ENCODE data around the gene PPP1R26. TPM values are rescaled to one million over a fixed set of nuclear protein-coding genes. Genes with fewer than 3 reads are reported as not detected.

PPP1R26 gene
- total and polyA plus RNA-seq, 2 of the 13 experiments (the other 11 are each of a cell fraction or from before 2014, with no cell fraction given): 8.6 to 11.6 TPM

DNA sequence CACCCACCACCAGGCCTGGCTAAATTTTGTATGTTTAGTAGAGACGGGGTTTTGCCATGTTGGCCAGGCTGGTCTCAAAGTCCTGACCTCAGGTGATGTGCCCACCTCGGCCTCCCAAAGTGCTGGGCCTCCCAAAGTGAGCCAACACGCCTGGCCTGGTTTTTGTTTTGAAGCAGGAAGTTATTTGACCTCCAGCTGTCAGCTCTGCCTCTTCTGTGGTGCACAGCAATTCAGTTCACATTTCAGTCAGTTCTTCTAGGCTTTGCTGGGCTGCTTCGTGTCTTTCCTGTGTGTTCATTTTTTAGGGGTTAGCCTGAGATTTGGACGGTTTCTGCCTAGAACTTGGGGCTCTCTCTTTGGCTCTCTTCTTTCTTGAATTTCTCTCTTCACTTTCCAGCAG, 50.6 kb downstream of the PPP1R26 start:
- no peaks in the 10 kb centered on the region for H4K20me1 ChIP-seq (ENCODE audit: insufficient read depth, low read length)
- no peaks in the 10 kb centered on the region for H3K36me3 ChIP-seq (replicated peaks in 1 of 2; ENCODE audit: control insufficient read depth in 1 of 2, insufficient read depth in 2 of 2, low read length in 2 of 2)
- ATAC-seq (no peak), DNase-seq (ENCODE audit: low spot score) (no peak), FAIRE-seq (no peak)
- POLR2A ChIA-PET: no interaction called here
- intact Hi-C loops (cut with micrococcal nuclease; ENCODE audit: unreplicated experiment): no loop called here
- H3K4me1 ChIP-seq (ENCODE audit: insufficient read depth, low read length): no peaks in the 10 kb centered on the region; the same call in 1 of the 2 replicates
- CTCF ChIA-PET (ENCODE audit: low intra/inter-chr PET ratio, low total read pairs): no interaction called here
- H3K27me3 ChIP-seq (ENCODE audit: control insufficient read depth in 1 of 2, insufficient read depth in 2 of 2, low read length in 2 of 2): peaks cover 0 to 38% of the 10 kb centered on the region in 2 experiments; a peak in 3 of 5 replicates
- H3K4me3 ChIP-seq (replicated peaks in 1 of 3; ENCODE audit: insufficient read depth in 1 of 3, low read depth in 2 of 3, low read length in 3 of 3): no peak overlapping the region
- 0% methylated on average over 2 of the region's 5 CpGs for WGBS (ENCODE audit: low lambda C conversion rate)
- H3K79me2 ChIP-seq (ENCODE audit: insufficient read depth, low read length): no peaks in the 10 kb centered on the region
- BruUV-seq (replicated peaks): no TSS peak
- in situ Hi-C loops (cut with HindIII; ENCODE audit: extremely low pct_ligation_motif_present, low pct_unique_long_range_greater_than_20kb): no loop called here
- no peak overlapping the region for H3K9ac ChIP-seq (ENCODE audit: insufficient read depth, low read depth, low read length)
- H3K27ac ChIP-seq (ENCODE audit: extremely low read length, insufficient read depth, low read length): no peak overlapping the region
- TF ChIP-seq, protein P1, sequence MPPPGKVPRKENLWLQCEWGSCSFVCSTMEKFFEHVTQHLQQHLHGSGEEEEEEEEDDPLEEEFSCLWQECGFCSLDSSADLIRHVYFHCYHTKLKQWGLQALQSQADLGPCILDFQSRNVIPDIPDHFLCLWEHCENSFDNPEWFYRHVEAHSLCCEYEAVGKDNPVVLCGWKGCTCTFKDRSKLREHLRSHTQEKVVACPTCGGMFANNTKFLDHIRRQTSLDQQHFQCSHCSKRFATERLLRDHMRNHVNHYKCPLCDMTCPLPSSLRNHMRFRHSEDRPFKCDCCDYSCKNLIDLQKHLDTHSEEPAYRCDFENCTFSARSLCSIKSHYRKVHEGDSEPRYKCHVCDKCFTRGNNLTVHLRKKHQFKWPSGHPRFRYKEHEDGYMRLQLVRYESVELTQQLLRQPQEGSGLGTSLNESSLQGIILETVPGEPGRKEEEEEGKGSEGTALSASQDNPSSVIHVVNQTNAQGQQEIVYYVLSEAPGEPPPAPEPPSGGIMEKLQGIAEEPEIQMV (CRISPR knock-in tag; IDR thresholded peaks at IDR 0.05; ENCODE audit: low read depth): no peak
- no peak for TF ChIP-seq ZMYM4 (CRISPR knock-in tag; IDR thresholded peaks at IDR 0.05)
- H3K9me3 ChIP-seq (ENCODE audit: low read length): no peaks in the 10 kb centered on the region
- no peak overlapping the region for H2AFZ ChIP-seq (ENCODE audit: low read length)
- no peak overlapping the region for H3K4me2 ChIP-seq (ENCODE audit: low read depth, low read length)

- ChIA-PET POLR2A (no interaction called here), CTCF (ENCODE audit: low intra/inter-chr PET ratio, low total read pairs) (no interaction called here)
- Histone ChIP-seq H3K27me3 (ENCODE audit: control insufficient read depth in 1 of 2, insufficient read depth in 2 of 2, low read length in 2 of 2) (peaks cover 0 to 33% of the 10 kb centered on the region in 2 experiments; a peak in 3 of 5 replicates), H3K9ac (ENCODE audit: insufficient read depth, low read depth, low read length) (no peak overlapping the region), H3K4me1 (ENCODE audit: insufficient read depth, low read length) (no peaks in the 10 kb centered on the region; the same call in 1 of the 2 replicates), H3K4me3 (replicated peaks in 1 of 3; ENCODE audit: insufficient read depth in 1 of 3, low read depth in 2 of 3, low read length in 3 of 3) (no peak overlapping the region), H3K36me3 (replicated peaks in 1 of 2; ENCODE audit: control insufficient read depth in 1 of 2, insufficient read depth in 2 of 2, low read length in 2 of 2) (no peaks in the 10 kb centered on the region), H3K9me3 (ENCODE audit: low read length) (no peaks in the 10 kb centered on the region), H3K79me2 (ENCODE audit: insufficient read depth, low read length) (no peaks in the 10 kb centered on the region), H3K4me2 (ENCODE audit: low read depth, low read length) (no peak overlapping the region), H3K27ac (ENCODE audit: extremely low read length, insufficient read depth, low read length) (no peak overlapping the region), H4K20me1 (ENCODE audit: insufficient read depth, low read length) (no peaks in the 10 kb centered on the region), H2AFZ (ENCODE audit: low read length) (no peak overlapping the region)
- no TSS peak for BruUV-seq (replicated peaks)
- intact Hi-C loops (cut with micrococcal nuclease; ENCODE audit: unreplicated experiment) (no loop called here), in situ Hi-C loops (cut with HindIII; ENCODE audit: extremely low pct_ligation_motif_present, low pct_unique_long_range_greater_than_20kb) (no loop called here)
- TF ChIP-seq, protein P2, sequence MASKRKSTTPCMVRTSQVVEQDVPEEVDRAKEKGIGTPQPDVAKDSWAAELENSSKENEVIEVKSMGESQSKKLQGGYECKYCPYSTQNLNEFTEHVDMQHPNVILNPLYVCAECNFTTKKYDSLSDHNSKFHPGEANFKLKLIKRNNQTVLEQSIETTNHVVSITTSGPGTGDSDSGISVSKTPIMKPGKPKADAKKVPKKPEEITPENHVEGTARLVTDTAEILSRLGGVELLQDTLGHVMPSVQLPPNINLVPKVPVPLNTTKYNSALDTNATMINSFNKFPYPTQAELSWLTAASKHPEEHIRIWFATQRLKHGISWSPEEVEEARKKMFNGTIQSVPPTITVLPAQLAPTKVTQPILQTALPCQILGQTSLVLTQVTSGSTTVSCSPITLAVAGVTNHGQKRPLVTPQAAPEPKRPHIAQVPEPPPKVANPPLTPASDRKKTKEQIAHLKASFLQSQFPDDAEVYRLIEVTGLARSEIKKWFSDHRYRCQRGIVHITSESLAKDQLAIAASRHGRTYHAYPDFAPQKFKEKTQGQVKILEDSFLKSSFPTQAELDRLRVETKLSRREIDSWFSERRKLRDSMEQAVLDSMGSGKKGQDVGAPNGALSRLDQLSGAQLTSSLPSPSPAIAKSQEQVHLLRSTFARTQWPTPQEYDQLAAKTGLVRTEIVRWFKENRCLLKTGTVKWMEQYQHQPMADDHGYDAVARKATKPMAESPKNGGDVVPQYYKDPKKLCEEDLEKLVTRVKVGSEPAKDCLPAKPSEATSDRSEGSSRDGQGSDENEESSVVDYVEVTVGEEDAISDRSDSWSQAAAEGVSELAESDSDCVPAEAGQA (IDR thresholded peaks at IDR 0.05; ENCODE audit: low read depth): no peak
- TF ChIP-seq, protein P2 (CRISPR knock-in tag; IDR thresholded peaks at IDR 0.05; ENCODE audit: borderline replicate concordance): no peak
- TF ChIP-seq ZNF549 (CRISPR knock-in tag; IDR thresholded peaks at IDR 0.05): no peak
- TF ChIP-seq NCOA5 (CRISPR knock-in tag; IDR thresholded peaks at IDR 0.05): no peak
- TF ChIP-seq GZF1 (CRISPR knock-in tag; IDR thresholded peaks at IDR 0.05): no peak
- no peak for TF ChIP-seq ZNF761 (CRISPR knock-in tag; conservative IDR thresholded peaks at IDR 0.05)
- no peak for TF ChIP-seq FOXP4 (CRISPR knock-in tag; IDR thresholded peaks at IDR 0.05)
- no peak for TF ChIP-seq JARID2 (CRISPR knock-in tag; IDR thresholded peaks at IDR 0.05; ENCODE audit: insufficient replicate concordance)
- FAIRE-seq (no peak), DNase-seq (ENCODE audit: low spot score) (no peak), ATAC-seq (no peak)
- WGBS (ENCODE audit: low lambda C conversion rate): no CpG with 5 or more reads among the region's 10 CpGs
Observed at GRCh38 chr9:135531096-135531495, 51.5 kb downstream of the PPP1R26 start.

Measured in HepG2 (cell line).